ENCODE results near the gene SMIM11.
A peak's percentile ranks its signal among the peaks of the same experiment; 100 is the strongest.
"Not testable (repeated sequence)": the region's sequence is repeated elsewhere in the genome, so short reads cannot be mapped to it uniquely, and the experiment has no call there.

The SMIM11 gene

GRCh38 chr21:34357889-34358288 is 17.4 kb upstream of the SMIM11 start:
- DNase-seq = no peak

- no peak for DNase-seq
Observed at GRCh38 chr21:34358866-34359265, 16.4 kb upstream of the SMIM11 start.

- no peak for DNase-seq
Observed at GRCh38 chr21:34360488-34361241, 14.6 kb upstream of the SMIM11 start.

- no peak for DNase-seq
Observed at GRCh38 chr21:34362136-34362444, 13.2 kb upstream of the SMIM11 start.

GRCh38 chr21:34362670-34363069 is 12.6 kb upstream of the SMIM11 start:
- no peak for DNase-seq

- DNase-seq = no peak
Observed at GRCh38 chr21:34363733-34364132, 11.6 kb upstream of the SMIM11 start, which contains the start of gene KCNE2. Gene KCNE2 (plus strand): TSS chr21:34364006. CDS start chr21:34370479, 6,473 bp downstream.

- DNase-seq = no peak
Observed at GRCh38 chr21:34364921-34365320, 10.4 kb upstream of the SMIM11 start.

- no peak for DNase-seq
Observed at GRCh38 chr21:34365809-34366208, 9.5 kb upstream of the SMIM11 start.

GRCh38 chr21:34367320-34367935 is 7.9 kb upstream of the SMIM11 start:
- peak; percentile 12 for DNase-seq

GRCh38 chr21:34369741-34370140 is 5.6 kb upstream of the SMIM11 start:
- DNase-seq = no peak

GRCh38 chr21:34372321-34372720 is 3.0 kb upstream of the SMIM11 start:
- no peak for DNase-seq

- not testable (repeated sequence) for DNase-seq
Observed at GRCh38 chr21:34374462-34374861, 845 bp upstream of the SMIM11 start.

- DNase-seq = not testable (repeated sequence)
Observed at GRCh38 chr21:34375619-34375972, 289 bp downstream of the SMIM11 start.

- DNase-seq = not testable (repeated sequence)
Observed at GRCh38 chr21:34383138-34383537, 7.8 kb downstream of the SMIM11 start.

GRCh38 chr21:34383724-34384415 is 8.6 kb downstream of the SMIM11 start:
- not testable (repeated sequence) for DNase-seq

GRCh38 chr21:34400522-34400921 is 25.2 kb downstream of the SMIM11 start:
- not testable (repeated sequence) for DNase-seq

GRCh38 chr21:34404742-34405141 is 29.4 kb downstream of the SMIM11 start:
- not testable (repeated sequence) for DNase-seq

GRCh38 chr21:34405686-34406085 is 30.4 kb downstream of the SMIM11 start:
- not testable (repeated sequence) for DNase-seq

- not testable (repeated sequence) for DNase-seq
Observed at GRCh38 chr21:34406102-34406501, 30.8 kb downstream of the SMIM11 start.

GRCh38 chr21:34406676-34407075 is 31.4 kb downstream of the SMIM11 start:
- not testable (repeated sequence) for DNase-seq

GRCh38 chr21:34407294-34407693 is 32.0 kb downstream of the SMIM11 start:
- DNase-seq = not testable (repeated sequence)

GRCh38 chr21:34417448-34418077 is 42.3 kb downstream of the SMIM11 start:
- not testable (repeated sequence) for DNase-seq

- DNase-seq = not testable (repeated sequence)
Observed at GRCh38 chr21:34423805-34424204, 48.5 kb downstream of the SMIM11 start, which contains the start of gene SMIM34. Gene SMIM34 (minus strand): TSS chr21:34423951. CDS start chr21:34423839, 112 bp downstream.
